Left lung (tissue), 10 donors: ENCODE data around the gene ANKMY1. TPM values are rescaled to one million over a fixed set of nuclear protein-coding genes. Genes with fewer than 3 reads are reported as not detected.

Experiments
- ATAC-seq: fragments of 200-7000 bp; cut with Tn5 transposase; one replicate; pipeline ENCODE4 v1.9.1; 2020; ENCODE audit warnings: moderate library complexity
- DNase-seq, 4 donors: peaks; one replicate each; pipeline ENCODE4 v3.0.0-alpha.2; 2013 to 2020
- H3K27ac ChIP-seq, 2 donors: fragments of 200-600 bp; sonication (generic) in 1 of 2; one replicate each; pipeline versions ENCODE4 v1.5.0 to v1.8.0; 2020 to 2021
- H3K27me3 ChIP-seq, 2 donors: fragments of 200-600 bp; sonication (generic) in 1 of 2; one replicate each; pipeline versions ENCODE4 v1.5.0 to v1.8.0; 2020 to 2021
- H3K36me3 ChIP-seq, 2 donors: fragments of 200-600 bp; sonication (generic) in 1 of 2; one replicate each; pipeline versions ENCODE4 v1.5.0 to v1.8.0; 2020 to 2021
- H3K4me1 ChIP-seq, 2 donors: fragments of 200-600 bp; one replicate each; pipeline ENCODE4 v1.8.0; 2021
- H3K4me3 ChIP-seq, 2 donors: fragments of 200-600 bp; sonication (generic) in 1 of 2; one replicate each; pipeline versions ENCODE4 v1.5.0 to v1.8.0; 2020 to 2021; ENCODE audit warnings: mild to moderate bottlenecking in 1 of 2
- H3K9me3 ChIP-seq, 2 donors: fragments of 200-600 bp; sonication (generic) in 1 of 2; one replicate each; pipeline versions ENCODE4 v1.5.0 to v1.8.0; 2020 to 2021
- CTCF ChIP-seq, 2 donors: fragments of 200-600 bp; sonication (generic) in 1 of 2; IDR thresholded peaks; one replicate each; pipeline versions ENCODE4 v1.5.0 to v1.8.0; 2021; ENCODE audit warnings: antibody characterized with exemption in 2 of 2
- intact Hi-C, 2 donors: fragments of 100-400 bp; cut with DNase I; formaldehyde crosslinking; loops; one replicate each; pipeline versions ENCODE4 v1.11.2 to v1.14.2; 2022
- polyA plus RNA-seq, 6 donors: library from polyadenylated mRNA; unstranded; fragments of 120-200 nt; gene quantifications; one replicate each; pipeline ENCODE4 v1.2.1, GENCODE V29; 2013; ENCODE audit not compliant: insufficient read length in 6 of 6
- total RNA-seq, 2 donors: library from RNA; stranded (reverse); fragmentation: NEBNext Ultra II Directional; extraction: Animal tissue kit (Norgen Biotek cat#: 25700); gene quantifications; one replicate each; pipeline ENCODE4 v1.2.1, GENCODE V29; 2021
- donor health status: DM: no; HTN: yes; CAD: no.
- donor health status: DM: no; HTN: no; CAD: no.

Gene ANKMY1
- total and polyA plus RNA-seq, 8 donors = 11.8 to 20.1 (median 15.1) TPM

GRCh38 chr2:240588006-240588655 is 30.3 kb upstream of the ANKMY1 start:
- peaks cover 23 to 44% of the 10 kb centered on the region in 2 donors for H3K4me1 ChIP-seq
- H3K27ac ChIP-seq = no peak overlapping the region
- intact Hi-C loops = no loop called here
- no peak for ATAC-seq
- peak overlapping the region; percentile 96 to 98 for H3K4me3 ChIP-seq
- no peak for TF ChIP-seq CTCF (IDR thresholded peaks at IDR 0.05)
- no peak for DNase-seq
- H3K36me3 ChIP-seq = peaks cover 0 to 39% of the 10 kb centered on the region in 2 donors
- H3K9me3 ChIP-seq = no peaks in the 10 kb centered on the region
- no peaks in the 10 kb centered on the region for H3K27me3 ChIP-seq

GRCh38 chr2:240586919-240587800 is 29.4 kb upstream of the ANKMY1 start:
- TF ChIP-seq CTCF (IDR thresholded peaks at IDR 0.05) = no peak
- ATAC-seq (peak; percentile 54), DNase-seq (peak in 2 of 4 donors; percentile 61 to 85)
- peaks cover 23 to 48% of the 10 kb centered on the region in 2 donors for H3K4me1 ChIP-seq
- peak overlapping the region; percentile 87 to 88 for H3K27ac ChIP-seq
- H3K4me3 ChIP-seq = peak overlapping the region; percentile 96 to 98
- intact Hi-C loops = no loop called here
- no peaks in the 10 kb centered on the region for H3K27me3 ChIP-seq
- H3K9me3 ChIP-seq = no peaks in the 10 kb centered on the region
- H3K36me3 ChIP-seq = peaks cover 0 to 29% of the 10 kb centered on the region in 2 donors

GRCh38 chr2:240586198-240586918 is 28.6 kb upstream of the ANKMY1 start, which contains the start of gene CAPN10:
TSS of gene CAPN10 (plus strand) at chr2:240586734. CDS start at chr2:240586912, 178 bp downstream.
- no peaks in the 10 kb centered on the region for H3K27me3 ChIP-seq
- peaks cover 23 to 48% of the 10 kb centered on the region in 2 donors for H3K4me1 ChIP-seq
- intact Hi-C loops = no loop called here
- DNase-seq (peak; percentile 96 to 99 (median 98)), ATAC-seq (peak; percentile 97)
- H3K27ac ChIP-seq = peak within 1 kb of the TSS; percentile 87 to 88
- H3K9me3 ChIP-seq = no peaks in the 10 kb centered on the region
- peak within 1 kb of the TSS; percentile 96 to 98 for H3K4me3 ChIP-seq
- H3K36me3 ChIP-seq = peaks cover 0 to 21% of the 10 kb centered on the region in 2 donors
- no peak for TF ChIP-seq CTCF (IDR thresholded peaks at IDR 0.05)

GRCh38 chr2:240585681-240586197 is 28.0 kb upstream of the ANKMY1 start:
- H3K4me1 ChIP-seq = peaks cover 23 to 51% of the 10 kb centered on the region in 2 donors
- DNase-seq (no peak), ATAC-seq (no peak)
- no peaks in the 10 kb centered on the region for H3K9me3 ChIP-seq
- H3K27ac ChIP-seq = peak overlapping the region; percentile 87 to 88
- peak overlapping the region; percentile 96 to 98 for H3K4me3 ChIP-seq
- TF ChIP-seq CTCF (IDR thresholded peaks at IDR 0.05) = no peak
- intact Hi-C loops = no loop called here
- H3K27me3 ChIP-seq = no peaks in the 10 kb centered on the region
- peaks cover 0 to 15% of the 10 kb centered on the region in 2 donors for H3K36me3 ChIP-seq
